Large intestine (tissue), 12 donors: ENCODE measurements around the gene GRK4. TPM values are rescaled to one million over a fixed set of nuclear protein-coding genes. Genes with fewer than 3 reads are reported as not detected.
"Not testable (repeated sequence)": the region's sequence is repeated elsewhere in the genome, so short reads cannot be mapped to it uniquely, and the experiment has no call there.

Experiments
- DNase-seq, 2 donors: peaks; one replicate each; pipeline versions ENCODE4 v3.0.0 to v3.0.0-alpha.2; 2013
- H3K27ac ChIP-seq: one replicate; pipeline ENCODE4 v1.5.1; 2013; ENCODE audit warnings: low read length
- H3K27me3 ChIP-seq: 2 replicates; pipeline ENCODE4 v1.6.1; 2013; ENCODE audit warnings: low read length; ENCODE audit not compliant: control insufficient read depth, insufficient read depth
- H3K36me3 ChIP-seq: 2 replicates; pipeline ENCODE4 v1.6.1; 2013; ENCODE audit warnings: low read length; ENCODE audit not compliant: control insufficient read depth, insufficient read depth
- H3K4me1 ChIP-seq: one replicate; pipeline ENCODE4 v1.6.1; 2013; ENCODE audit warnings: low read length; ENCODE audit not compliant: control insufficient read depth, insufficient read depth
- H3K4me3 ChIP-seq: one replicate; pipeline ENCODE4 v1.5.1; 2013; ENCODE audit warnings: low read length
- H3K9me3 ChIP-seq: one replicate; pipeline ENCODE4 v1.6.1; 2013; ENCODE audit warnings: mild to moderate bottlenecking, low read depth, low read length, moderate library complexity; ENCODE audit not compliant: control insufficient read depth
- WGBS: methylation state at CpG from one replicate; pipeline ENCODE4 v1.1.5; 2013; ENCODE audit warnings: low lambda C conversion rate; ENCODE audit not compliant: insufficient coverage; 5-methylcytosine and 5-hydroxymethylcytosine counted together
- long read RNA-seq, 11 donors: transcript quantifications; one replicate each; lab custom pipeline, GENCODE V29; 2026
- polyA plus RNA-seq: library from polyadenylated mRNA; unstranded; fragments of 120-200 nt; gene quantifications from one replicate; pipeline ENCODE4 v1.2.1, GENCODE V29; 2013

The GRK4 gene
- polyA plus RNA-seq, result 5.5 TPM
- long read RNA-seq, donor 1, result 0 reads
- long read RNA-seq, donor 2, partial matches to known transcripts, result 0 of 2 reads
- long read RNA-seq, donor 2, other reads (novel, unspliced or antisense), result 0 of 2 reads
- long read RNA-seq, donor 3, result 0 reads
- long read RNA-seq, donor 4, result 0 reads
- long read RNA-seq, donor 5, result 0 reads
- long read RNA-seq, donor 6, partial matches to known transcripts, result 0 of 2 reads
- long read RNA-seq, donor 6, other reads (novel, unspliced or antisense), result 0 of 2 reads
- long read RNA-seq, donor 7, partial matches to known transcripts, result 0 of 1 reads
- long read RNA-seq, donor 7, other reads (novel, unspliced or antisense), result 0 of 1 reads
- long read RNA-seq, donor 8, partial matches to known transcripts, result 0 of 1 reads
- long read RNA-seq, donor 8, other reads (novel, unspliced or antisense), result 0 of 1 reads
- long read RNA-seq, donor 9, result 0 reads
- long read RNA-seq, donor 10, result 0 reads
- long read RNA-seq, donor 11, partial matches to known transcripts, result 0 of 2 reads
- long read RNA-seq, donor 11, other reads (novel, unspliced or antisense), result 0 of 2 reads

DNA sequence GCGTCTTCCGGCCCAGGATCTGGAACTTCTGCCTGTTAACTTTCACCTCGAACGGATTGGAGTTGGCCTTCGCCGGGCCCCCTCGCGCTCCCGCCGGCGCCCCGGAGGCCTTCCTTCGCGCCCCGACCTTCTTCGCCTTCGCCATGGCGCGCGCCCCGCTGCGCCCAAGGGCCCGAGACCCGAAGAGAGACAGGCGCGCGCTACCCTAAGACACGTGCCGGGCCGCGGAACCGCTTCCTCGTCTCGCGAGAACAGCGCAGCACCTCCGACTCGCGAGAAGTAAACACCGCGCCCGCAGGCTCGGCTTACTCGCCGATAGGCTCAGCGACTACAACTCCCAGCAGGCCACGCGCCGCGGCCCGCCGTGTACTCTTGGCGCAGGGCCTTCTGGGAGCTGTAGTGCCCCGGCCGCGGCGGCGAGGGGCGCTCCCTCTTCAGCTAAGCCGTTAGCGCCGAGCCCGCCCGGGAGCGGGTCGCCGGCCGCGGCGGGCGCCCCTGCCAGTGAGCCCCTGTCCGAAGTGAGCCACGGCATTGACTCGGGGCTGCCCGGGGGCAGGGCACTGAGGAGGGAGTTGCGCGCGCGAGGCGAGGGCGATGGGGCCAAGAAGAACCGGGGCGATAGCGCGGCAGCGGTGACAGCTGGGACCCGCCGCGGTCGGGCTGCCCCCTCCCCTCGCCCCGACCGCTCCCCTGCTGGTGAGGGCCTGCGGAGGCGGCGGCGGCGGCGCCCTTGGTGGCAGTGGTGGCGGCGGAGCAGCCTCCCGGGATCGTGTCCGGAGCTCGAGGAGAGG lies at the start of gene GRK4, which contains the start of gene NOP14:
Gene GRK4, plus strand, starts transcription at position 397 of the 791 bp plus-strand sequence. CDS start 500 bp downstream, outside the sequence.
Gene NOP14, minus strand, starts transcription at position 232 of the 791 bp plus-strand sequence. Its CDS starts 87 bp downstream, at position 145.
- no peaks in the 10 kb centered on the region for H3K9me3 ChIP-seq
- H3K27me3 ChIP-seq, result no peaks in the 10 kb centered on the region
- H3K4me3 ChIP-seq, result peak within 1 kb of the TSS; percentile 87
- DNase-seq, result peak; percentile 98
- H3K36me3 ChIP-seq, result peaks cover 7% of the 10 kb centered on the region
- no CpG with 5 or more reads among the region's 105 CpGs for WGBS
- H3K4me1 ChIP-seq, result peaks cover 7% of the 10 kb centered on the region
- H3K27ac ChIP-seq, result peak within 1 kb of the TSS; percentile 75

DNA sequence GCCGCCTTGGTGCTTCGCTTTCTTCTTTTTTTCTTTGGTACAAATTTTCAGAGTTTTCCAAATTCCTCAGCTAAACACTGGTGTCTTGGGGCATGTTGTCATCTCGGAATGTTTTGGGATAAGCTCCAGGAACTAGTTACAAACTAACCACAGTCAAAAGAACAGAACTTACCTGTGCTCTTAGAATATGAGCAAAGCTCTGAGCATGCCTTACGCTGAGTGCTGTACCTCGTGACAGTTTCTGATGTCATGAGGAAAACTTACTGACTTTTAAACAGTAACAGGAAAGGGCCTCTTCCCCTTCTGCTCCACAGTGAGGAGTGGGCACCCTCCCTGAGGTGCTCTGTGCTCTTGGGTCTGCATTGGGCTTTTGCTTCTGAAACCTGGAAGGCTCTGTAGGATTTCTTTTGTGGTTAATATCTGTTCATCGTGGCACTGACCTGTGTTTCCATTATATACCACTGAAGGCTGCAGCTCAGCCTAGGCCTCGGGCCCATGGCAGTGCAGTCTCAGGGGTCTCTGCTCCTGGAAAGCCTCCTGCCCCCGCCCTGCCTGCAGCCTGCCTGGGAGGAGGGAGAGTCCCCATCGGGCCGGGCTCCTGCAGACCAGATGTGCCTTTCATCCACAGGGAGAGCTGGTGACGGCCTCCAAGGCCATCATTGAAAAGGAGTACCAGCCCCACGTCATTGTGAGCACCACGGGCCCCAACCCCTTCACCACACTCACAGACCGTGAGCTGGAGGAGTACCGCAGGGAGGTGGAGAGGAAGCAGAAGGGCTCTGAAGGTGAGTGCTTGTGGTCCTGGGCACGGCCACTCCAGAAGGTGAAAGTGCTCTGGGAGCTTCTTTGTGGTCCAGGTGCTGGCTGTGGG lies 48.9 kb upstream of the GRK4 start:
- DNase-seq, result no peak
- peaks cover 67% of the 10 kb centered on the region for H3K36me3 ChIP-seq
- H3K9me3 ChIP-seq, result no peaks in the 10 kb centered on the region
- H3K4me1 ChIP-seq, result no peaks in the 10 kb centered on the region
- WGBS, result 90% methylated on average over 2 of the region's 16 CpGs
- no peak overlapping the region for H3K4me3 ChIP-seq
- no peaks in the 10 kb centered on the region for H3K27me3 ChIP-seq
- H3K27ac ChIP-seq, result no peak overlapping the region

DNA sequence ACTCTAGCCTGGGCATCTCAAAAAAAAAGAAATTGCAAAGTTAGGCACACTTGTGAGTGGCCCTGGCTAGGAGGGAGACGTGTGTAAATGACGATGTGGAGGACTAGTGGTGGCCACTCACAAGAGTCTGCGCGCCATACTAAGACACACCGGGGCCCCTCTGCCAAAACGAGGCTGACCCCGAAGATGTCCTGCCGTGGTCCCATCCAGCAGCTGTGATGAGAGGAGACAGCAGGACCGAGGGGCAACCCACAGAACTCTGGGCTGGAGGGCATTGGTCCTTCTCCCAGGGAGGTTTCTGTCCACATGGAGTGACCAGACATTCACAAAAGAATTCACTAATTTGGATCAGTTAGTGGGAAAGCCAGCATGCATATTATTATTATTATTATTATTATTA lies 47.6 kb upstream of the GRK4 start:
- no peaks in the 10 kb centered on the region for H3K9me3 ChIP-seq
- DNase-seq, result no peak
- H3K36me3 ChIP-seq, result peaks cover 54% of the 10 kb centered on the region
- no CpG with 5 or more reads among the region's 9 CpGs for WGBS
- H3K27ac ChIP-seq, result no peak overlapping the region
- no peaks in the 10 kb centered on the region for H3K27me3 ChIP-seq
- no peaks in the 10 kb centered on the region for H3K4me1 ChIP-seq
- H3K4me3 ChIP-seq, result no peak overlapping the region

DNA sequence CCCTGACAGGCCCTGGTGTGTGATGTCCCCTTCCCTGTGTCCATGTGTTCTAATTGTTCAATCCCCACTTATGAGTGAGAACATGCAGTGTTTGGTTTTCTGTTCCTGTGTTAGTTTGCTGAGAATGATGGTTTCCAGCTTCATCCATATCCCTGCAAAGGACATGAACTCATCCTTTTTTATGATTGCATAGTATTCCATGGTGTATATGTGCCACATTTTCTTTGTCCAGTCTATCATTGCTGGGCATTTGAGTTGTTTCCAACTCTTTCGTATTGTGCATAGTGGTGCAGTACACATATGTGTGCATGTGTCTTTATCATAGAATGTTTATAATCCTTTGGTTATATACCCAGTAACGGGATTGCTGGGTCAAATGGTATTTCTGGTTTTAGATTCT lies 46.7 kb upstream of the GRK4 start:
- DNase-seq, H3K27ac ChIP-seq, H3K4me1 ChIP-seq, H3K9me3 ChIP-seq, H3K27me3 ChIP-seq, H3K4me3 ChIP-seq: not testable (repeated sequence)
- H3K36me3 ChIP-seq, result peaks cover 47% of the 10 kb centered on the region
- WGBS, result no CpG with 5 or more reads among the region's 2 CpGs

DNA sequence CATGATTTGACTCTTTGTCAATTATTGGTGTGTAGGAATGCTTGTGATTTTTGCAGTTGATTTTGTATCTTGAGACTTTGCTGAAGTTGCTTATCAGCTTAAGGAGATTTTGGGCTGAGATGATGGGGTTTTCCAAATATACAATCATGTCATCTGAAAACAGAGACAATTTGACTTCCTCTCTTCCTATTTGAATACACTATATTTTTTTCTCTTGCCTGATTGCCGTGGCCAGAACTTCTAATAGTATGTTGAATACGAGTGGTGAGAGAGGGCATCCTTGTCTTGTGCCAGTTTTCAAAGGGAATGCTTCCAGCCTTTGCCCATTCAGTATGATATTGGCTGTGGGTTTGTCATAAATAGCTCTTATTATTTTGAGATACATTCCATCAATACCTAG lies 45.1 kb upstream of the GRK4 start:
- not testable (repeated sequence) for H3K9me3 ChIP-seq, H3K4me1 ChIP-seq, H3K4me3 ChIP-seq, H3K27me3 ChIP-seq, H3K27ac ChIP-seq, DNase-seq
- peaks cover 41% of the 10 kb centered on the region for H3K36me3 ChIP-seq
- no CpG with 5 or more reads among the region's 2 CpGs for WGBS

DNA sequence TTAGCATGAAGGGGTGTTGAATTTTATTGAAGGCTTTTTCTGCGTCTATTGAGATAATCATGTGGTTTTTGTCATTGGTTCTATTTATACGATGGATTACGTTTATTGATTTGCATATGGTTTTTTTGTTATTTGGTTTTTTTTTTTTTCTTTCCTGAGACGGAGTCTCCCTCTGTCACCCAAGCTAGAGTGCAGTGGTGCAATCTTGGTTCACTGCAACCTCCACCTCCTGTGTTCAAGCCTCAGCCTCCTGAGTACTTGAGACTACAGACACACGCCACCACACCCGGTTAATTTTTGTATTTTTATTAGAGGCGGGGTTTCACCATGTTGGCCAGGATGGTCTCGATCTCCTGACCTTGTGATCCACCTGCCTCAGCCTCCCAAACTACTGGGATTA lies 44.7 kb upstream of the GRK4 start:
- WGBS, result 100% methylated on average over 1 of the region's 8 CpGs
- not testable (repeated sequence) for H3K27ac ChIP-seq, H3K27me3 ChIP-seq, DNase-seq, H3K9me3 ChIP-seq, H3K4me3 ChIP-seq
- Histone ChIP-seq H3K36me3 (peaks cover 41% of the 10 kb centered on the region), H3K4me1 (peaks cover 10% of the 10 kb centered on the region)

DNA sequence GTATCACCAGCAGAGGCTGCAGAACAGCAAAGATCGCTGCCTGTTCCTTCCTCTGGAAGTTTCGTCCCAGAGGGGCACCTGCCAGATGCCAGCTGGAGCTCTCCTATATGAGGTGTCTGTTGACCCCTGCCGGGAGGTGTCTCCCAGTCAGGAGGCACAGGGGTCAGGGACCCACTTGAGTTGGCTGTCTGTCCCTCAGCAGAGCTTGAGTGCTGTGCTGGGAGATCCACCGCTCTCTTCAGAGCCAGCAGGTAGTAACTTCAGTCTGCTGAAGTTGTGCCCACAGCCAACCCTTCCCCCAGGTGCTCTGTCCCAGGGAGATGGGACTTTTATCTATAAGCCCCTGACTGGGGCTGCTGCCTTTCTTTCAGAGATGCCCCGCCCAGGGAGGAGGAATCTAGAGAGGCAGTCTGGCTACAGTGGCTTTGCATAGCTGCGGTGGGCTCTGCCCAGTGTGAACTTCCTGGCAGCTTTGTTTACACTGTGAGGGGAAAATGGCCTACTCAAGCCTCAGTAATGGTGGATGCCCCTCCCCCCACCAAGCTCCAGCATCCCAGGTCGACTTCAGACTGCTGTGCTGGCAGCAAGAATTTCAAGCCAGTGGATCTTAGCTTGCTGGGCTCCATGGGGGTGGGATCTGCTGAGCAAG lies 40.8 kb upstream of the GRK4 start:
- not testable (repeated sequence) for H3K27me3 ChIP-seq, H3K9me3 ChIP-seq, H3K27ac ChIP-seq, H3K4me3 ChIP-seq, DNase-seq
- no CpG with 5 or more reads among the region's 7 CpGs for WGBS
- peaks cover 48% of the 10 kb centered on the region for H3K36me3 ChIP-seq
- peaks cover 33% of the 10 kb centered on the region for H3K4me1 ChIP-seq

DNA sequence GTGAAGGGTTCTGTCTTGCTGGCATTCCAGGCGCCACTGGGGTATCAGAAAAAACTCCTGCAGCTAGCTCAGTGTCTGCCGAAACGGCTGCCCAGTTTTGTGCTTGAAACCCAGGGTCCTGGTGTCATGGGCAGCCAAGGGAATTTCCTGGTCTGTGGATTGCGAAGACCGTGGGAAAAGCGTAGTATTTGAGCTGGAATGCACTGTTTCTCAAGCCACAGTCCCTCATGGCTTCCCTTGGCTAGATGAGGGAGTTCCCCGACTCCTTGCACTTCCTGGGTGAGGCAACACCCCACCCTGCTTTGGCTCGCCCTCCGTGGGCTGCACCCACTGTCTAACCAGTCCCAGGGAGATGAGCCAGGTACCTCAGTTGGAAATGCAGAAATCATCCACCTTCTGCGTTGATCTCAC lies 40.2 kb upstream of the GRK4 start:
- peaks cover 35% of the 10 kb centered on the region for H3K4me1 ChIP-seq
- H3K27me3 ChIP-seq, result no peaks in the 10 kb centered on the region
- peaks cover 2% of the 10 kb centered on the region for H3K9me3 ChIP-seq
- H3K4me3 ChIP-seq, result no peak overlapping the region
- DNase-seq, result no peak
- peaks cover 53% of the 10 kb centered on the region for H3K36me3 ChIP-seq
- WGBS, result no CpG with 5 or more reads among the region's 10 CpGs
- H3K27ac ChIP-seq, result peak overlapping the region; percentile 29

DNA sequence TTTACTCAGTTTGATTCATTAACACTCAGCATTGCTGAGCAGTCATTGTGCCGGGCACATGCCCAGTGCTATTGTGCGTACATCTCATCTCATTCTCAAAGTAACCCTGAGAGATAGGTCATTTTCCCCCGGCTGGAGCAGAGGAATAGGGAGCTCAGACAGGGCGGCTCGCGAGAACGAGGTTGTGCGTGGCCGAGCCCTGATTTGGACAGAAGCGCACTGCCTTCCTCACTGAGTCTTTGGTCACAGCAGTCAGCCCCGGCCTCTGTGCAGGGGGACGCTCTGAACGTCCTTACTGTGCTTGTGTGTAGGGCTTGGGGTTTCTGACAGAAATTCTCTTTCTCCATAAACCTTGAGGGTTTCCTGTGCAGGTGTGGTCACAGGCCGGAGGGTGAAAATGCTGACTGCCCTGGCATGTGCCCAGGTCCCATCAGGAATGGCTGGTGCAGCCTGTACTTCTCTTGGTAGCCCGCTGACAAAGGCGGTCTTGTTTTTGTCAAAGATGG lies 39.6 kb upstream of the GRK4 start:
- Histone ChIP-seq H3K36me3 (peaks cover 58% of the 10 kb centered on the region), H3K27me3 (no peaks in the 10 kb centered on the region), H3K4me3 (no peak overlapping the region), H3K4me1 (peaks cover 40% of the 10 kb centered on the region), H3K27ac (peak overlapping the region; percentile 74), H3K9me3 (peaks cover 4% of the 10 kb centered on the region)
- WGBS, result no CpG with 5 or more reads among the region's 16 CpGs
- DNase-seq, result no peak
